CD4-positive, alpha-beta T cell (primary cell): ENCODE measurements around the gene TRIM66. TPM values are rescaled to one million over a fixed set of nuclear protein-coding genes. Genes with fewer than 3 reads are reported as not detected.

Experiments used
- ATAC-seq: fragments of 200-7000 bp; cut with Tn5 transposase; one replicate; pipeline ENCODE4 v1.10.0; 2022; ENCODE audit warnings: mild to moderate bottlenecking; ENCODE audit not compliant: poor library complexity
- CTCF ChIA-PET: fragments of 350-600 bp; sonication (Branson Sonifier 250); formaldehyde crosslinking; loops from one replicate; lab custom pipeline; 2021; ENCODE audit warnings: antibody characterized with exemption, inconsistent platforms; lab: Charles Lee
- POLR2A ChIA-PET: fragments of 350-600 bp; sonication (Branson Sonifier 250); formaldehyde crosslinking; loops from one replicate; lab custom pipeline; 2021; ENCODE audit warnings: antibody characterized with exemption, inconsistent platforms; lab: Charles Lee
- DNase-seq, 14 experiments: peaks; one replicate each; pipeline ENCODE4 v3.0.0-alpha.2; 2013 to 2020; ENCODE audit warnings: mixed read lengths in 2 of 14
- H3K27ac ChIP-seq, 2 donors: one replicate each; pipeline versions ENCODE4 v1.5.1 to v1.7.0; 2013; ENCODE audit warnings: low read length in 2 of 2, low read depth in 1 of 2, mild to moderate bottlenecking in 1 of 2
- H3K27me3 ChIP-seq, 2 experiments: 1 replicate in 1 of 2; 2 replicates in 1 of 2; pipeline versions ENCODE4 v1.6.1 to v1.7.0; 2013; ENCODE audit warnings: low read length in 2 of 2, control low read depth in 1 of 2, mild to moderate bottlenecking in 1 of 2, moderate library complexity in 1 of 2; ENCODE audit not compliant: insufficient read depth in 2 of 2, control insufficient read depth in 1 of 2
- H3K36me3 ChIP-seq: one replicate; pipeline ENCODE4 v1.6.1; 2013; ENCODE audit warnings: low read length, control low read depth; ENCODE audit not compliant: insufficient read depth
- H3K4me1 ChIP-seq: one replicate; pipeline ENCODE4 v1.6.1; 2013; ENCODE audit warnings: low read length, control low read depth; ENCODE audit not compliant: insufficient read depth
- H3K4me3 ChIP-seq: one replicate; pipeline ENCODE4 v1.5.1; 2013; ENCODE audit warnings: mild to moderate bottlenecking, low read length, moderate library complexity
- H3K9me3 ChIP-seq, 2 experiments: 1 replicate in 1 of 2; 2 replicates in 1 of 2; pipeline versions ENCODE4 v1.6.1 to v1.7.0; 2013; ENCODE audit warnings: low read length in 2 of 2, mild to moderate bottlenecking in 2 of 2, control low read depth in 1 of 2, moderate library complexity in 1 of 2; ENCODE audit not compliant: control insufficient read depth in 1 of 2, insufficient read depth in 1 of 2
- H3K27ac Mint-ChIP-seq: one replicate; pipeline ENCODE4 v1.8.0; 2020; ENCODE audit warnings: mixed read lengths
- H3K27me3 Mint-ChIP-seq: one replicate; pipeline ENCODE4 v1.8.0; 2021; ENCODE audit warnings: mixed read lengths
- H3K36me3 Mint-ChIP-seq: one replicate; pipeline ENCODE4 v1.8.0; 2021; ENCODE audit warnings: low read depth, mixed read lengths
- H3K4me1 Mint-ChIP-seq: one replicate; pipeline ENCODE4 v1.8.0; 2021; ENCODE audit warnings: low read depth, mixed read lengths
- H3K4me3 Mint-ChIP-seq: one replicate; pipeline ENCODE4 v1.8.0; 2020; ENCODE audit warnings: mild to moderate bottlenecking, mixed read lengths
- H3K9me3 Mint-ChIP-seq: one replicate; pipeline ENCODE4 v1.8.0; 2020; ENCODE audit warnings: mixed read lengths
- CTCF ChIP-seq: fragments of 200-600 bp; IDR thresholded peaks from one replicate; pipeline ENCODE4 v1.8.0; 2022; ENCODE audit warnings: antibody characterized with exemption, mild to moderate bottlenecking
- intact Hi-C, 2 experiments: fragments of 100-400 bp; cut with DNase I in 1 of 2; cut with micrococcal nuclease in 1 of 2; formaldehyde crosslinking; loops; one replicate each; pipeline versions ENCODE4 v1.15.1 to v1.9.0; 2023 to 2025; cut with DNase I, micrococcal nuclease
- total RNA-seq, 174 experiments: library from RNA in 2 of 174; stranded (reverse) in 2 of 174; gene quantifications; one replicate each; pipeline ENCODE4 v1.2.3 and lab custom pipeline; 2021 to 2026

The TRIM66 gene
- total RNA-seq, 2 experiments from 2014 or later = 6.8 to 9.8 TPM

- H3K9me3 ChIP-seq = no peaks in the 10 kb centered on the region
- Mint-ChIP-seq H3K9me3 (no peaks in the 10 kb centered on the region), H3K27ac (no peak overlapping the region), H3K4me1 (no peaks in the 10 kb centered on the region), H3K36me3 (no peaks in the 10 kb centered on the region), H3K27me3 (peaks cover 38% of the 10 kb centered on the region), H3K4me3 (no peak overlapping the region)
- ATAC-seq (no peak), DNase-seq (no peak)
- no peak overlapping the region for H3K4me3 ChIP-seq
- no peak for TF ChIP-seq CTCF
- ChIA-PET POLR2A (no interaction called here), CTCF (no interaction called here)
- H3K27me3 ChIP-seq = peaks cover 3 to 10% of the 10 kb centered on the region in 2 experiments
- H3K4me1 ChIP-seq = no peaks in the 10 kb centered on the region
- intact Hi-C loops = no loop called here
- H3K36me3 ChIP-seq = no peaks in the 10 kb centered on the region
- no peak overlapping the region for H3K27ac ChIP-seq
Observed at GRCh38 chr11:8603696-8604077, 78.8 kb downstream of the TRIM66 start.

GRCh38 chr11:8601376-8602133, 80.9 kb downstream of the TRIM66 start:
- POLR2A ChIA-PET = no interaction called here
- no peak for ATAC-seq
- H3K27me3 ChIP-seq = peaks cover 3 to 10% of the 10 kb centered on the region in 2 experiments
- Mint-ChIP-seq H3K27ac (no peak overlapping the region), H3K27me3 (peaks cover 59% of the 10 kb centered on the region), H3K9me3 (no peaks in the 10 kb centered on the region), H3K4me3 (no peak overlapping the region), H3K4me1 (no peaks in the 10 kb centered on the region), H3K36me3 (no peaks in the 10 kb centered on the region)
- intact Hi-C loops = no loop called here
- no peak for TF ChIP-seq CTCF
- no peaks in the 10 kb centered on the region for H3K36me3 ChIP-seq
- CTCF ChIA-PET = no interaction called here
- H3K4me3 ChIP-seq = no peak overlapping the region
- DNase-seq = no peak
- no peaks in the 10 kb centered on the region for H3K4me1 ChIP-seq
- no peak overlapping the region for H3K27ac ChIP-seq
- H3K9me3 ChIP-seq = no peaks in the 10 kb centered on the region

- Mint-ChIP-seq H3K9me3 (no peaks in the 10 kb centered on the region), H3K27me3 (peaks cover 67% of the 10 kb centered on the region), H3K27ac (no peak overlapping the region), H3K4me3 (no peak overlapping the region), H3K4me1 (peaks cover 2% of the 10 kb centered on the region), H3K36me3 (no peaks in the 10 kb centered on the region)
- Histone ChIP-seq H3K9me3 (peaks cover 0 to 5% of the 10 kb centered on the region in 2 experiments), H3K27me3 (peaks cover 20 to 26% of the 10 kb centered on the region in 2 experiments), H3K27ac (no peak overlapping the region), H3K4me1 (peaks cover 10% of the 10 kb centered on the region), H3K4me3 (no peak overlapping the region), H3K36me3 (no peaks in the 10 kb centered on the region)
- intact Hi-C loops = no loop called here
- ChIA-PET POLR2A (no interaction called here), CTCF (no interaction called here)
- ATAC-seq (no peak), DNase-seq (no peak)
- TF ChIP-seq CTCF = no peak
Observed at GRCh38 chr11:8598506-8598905, 84.0 kb downstream of the TRIM66 start.
